HG03280 (cell line): ENCODE measurements around the gene RING1.

Experiments used
- ATAC-seq: cut with Tn5 transposase; IDR thresholded peaks from one replicate; pipeline ENCODE4 v1.9.1; 2021; ENCODE audit warnings: mild to moderate bottlenecking, moderate library complexity; ENCODE audit not compliant: unreplicated experiment

RING1 gene

DNA sequence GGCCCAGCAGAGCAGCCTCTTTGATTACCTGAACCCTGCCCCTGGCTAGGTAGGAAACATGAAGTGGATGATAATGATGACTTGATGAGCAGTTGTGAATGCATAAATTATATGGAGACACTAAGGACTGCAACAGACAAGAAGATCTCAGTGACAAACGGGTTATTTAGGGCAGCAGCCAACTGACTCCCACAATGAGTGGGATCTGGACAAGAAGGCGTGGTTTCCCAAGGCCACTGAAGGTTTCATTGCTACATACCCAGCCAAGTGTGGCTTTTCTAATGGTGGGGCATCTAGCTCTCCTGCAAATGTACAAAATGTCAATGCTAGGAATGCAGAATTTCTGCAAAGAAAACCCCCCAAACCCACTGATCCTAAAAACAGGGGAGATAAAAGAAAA is 29.4 kb downstream of the RING1 start:
- ATAC-seq: no peak

DNA sequence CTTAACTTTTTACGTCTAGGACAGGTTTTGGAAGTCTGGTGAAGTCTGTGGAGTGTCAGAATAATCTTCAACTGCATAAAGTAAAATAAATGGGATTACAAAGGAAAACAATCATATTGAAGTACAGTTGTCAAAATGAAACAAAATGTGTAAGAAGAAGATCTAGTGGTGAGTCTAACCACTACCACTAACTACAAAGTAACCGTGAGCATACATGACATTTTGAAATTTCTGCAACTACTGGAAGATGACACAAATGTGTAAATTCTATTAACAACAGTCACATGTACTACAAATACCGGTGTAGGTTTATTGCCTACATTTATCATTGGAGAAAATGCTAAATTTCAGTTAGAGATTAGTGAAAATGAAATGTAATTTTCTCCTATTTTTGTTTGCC is 33.7 kb downstream of the RING1 start:
- ATAC-seq: no peak

GRCh38 chr6:33243476-33243875 is 35.2 kb downstream of the RING1 start:
- no peak for ATAC-seq

GRCh38 chr6:33247977-33248642 is 39.8 kb downstream of the RING1 start:
- peak; percentile 30 for ATAC-seq

GRCh38 chr6:33248643-33248931 is 40.3 kb downstream of the RING1 start:
- no peak for ATAC-seq

- ATAC-seq: peak; percentile 85
Observed at GRCh38 chr6:33248932-33249731, 40.8 kb downstream of the RING1 start.

- no peak for ATAC-seq
Observed at GRCh38 chr6:33249732-33250630, 41.7 kb downstream of the RING1 start.

DNA sequence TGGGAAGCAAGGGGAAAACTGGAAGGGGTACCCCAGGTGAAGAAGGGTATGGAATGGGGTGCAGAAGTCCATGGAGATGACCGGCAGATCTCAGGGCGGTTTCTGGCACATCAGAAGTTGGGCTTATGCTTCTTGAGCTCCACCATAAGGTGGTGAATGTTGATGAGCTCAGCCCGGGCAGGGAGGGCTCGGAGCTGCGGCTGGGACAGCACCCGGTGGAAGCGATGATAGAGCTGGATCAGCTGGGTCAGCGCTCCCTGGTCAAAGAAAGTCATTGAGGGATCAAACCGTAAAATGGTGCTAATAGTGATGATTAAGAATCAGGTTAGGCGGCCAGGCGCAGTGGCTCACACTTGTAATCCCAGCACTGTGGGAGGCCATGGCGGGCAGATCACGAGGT is 42.4 kb downstream of the RING1 start:
- no peak for ATAC-seq

DNA sequence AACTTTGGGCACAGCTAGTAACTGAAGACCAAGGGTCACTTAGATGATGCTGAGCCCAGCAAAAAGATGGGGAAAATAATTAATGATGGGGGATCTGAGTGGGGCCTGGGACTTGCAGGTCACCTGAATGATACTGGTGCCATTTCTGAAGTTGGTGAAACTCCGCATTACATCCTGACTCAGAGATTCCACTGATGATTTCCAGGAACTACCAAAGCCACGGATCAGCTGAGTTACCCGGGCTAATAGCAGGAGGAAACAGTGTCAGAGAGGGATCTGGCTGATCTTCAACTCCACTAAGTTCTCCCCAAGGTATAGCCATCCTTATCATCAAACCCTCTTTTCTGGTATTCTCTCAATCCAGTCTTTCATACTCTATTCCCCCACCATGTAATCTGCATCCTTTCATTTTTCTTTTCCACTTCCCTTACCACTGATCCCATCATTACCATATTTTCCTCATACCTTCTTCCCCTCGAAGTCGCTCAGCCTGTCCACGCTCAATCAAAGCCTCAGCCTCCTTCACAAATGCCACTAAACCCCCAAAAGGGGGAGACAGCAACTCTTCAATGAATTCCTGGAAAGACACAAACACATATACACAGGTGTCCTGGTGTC is 43.2 kb downstream of the RING1 start:
- no peak for ATAC-seq

DNA sequence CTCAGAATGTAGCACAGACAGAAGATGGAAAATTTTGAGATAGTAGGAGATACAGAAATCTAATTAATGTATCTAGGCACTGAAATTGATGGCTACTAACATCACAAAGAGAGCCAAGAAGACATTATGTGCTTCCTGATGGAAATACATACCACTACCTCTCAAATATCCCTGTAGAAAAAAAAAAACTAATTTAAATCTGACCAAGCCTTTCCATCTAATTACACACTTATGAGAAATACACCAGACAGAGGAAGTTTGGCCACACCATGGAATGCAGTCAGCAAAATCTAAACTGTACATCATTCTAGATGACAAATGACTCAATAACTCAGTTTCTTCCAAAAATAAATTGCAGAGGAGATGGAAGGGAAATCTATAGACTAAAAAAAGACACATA is 44.5 kb downstream of the RING1 start:
- no peak for ATAC-seq

GRCh38 chr6:33254591-33254990 is 46.3 kb downstream of the RING1 start:
- ATAC-seq: no peak

DNA sequence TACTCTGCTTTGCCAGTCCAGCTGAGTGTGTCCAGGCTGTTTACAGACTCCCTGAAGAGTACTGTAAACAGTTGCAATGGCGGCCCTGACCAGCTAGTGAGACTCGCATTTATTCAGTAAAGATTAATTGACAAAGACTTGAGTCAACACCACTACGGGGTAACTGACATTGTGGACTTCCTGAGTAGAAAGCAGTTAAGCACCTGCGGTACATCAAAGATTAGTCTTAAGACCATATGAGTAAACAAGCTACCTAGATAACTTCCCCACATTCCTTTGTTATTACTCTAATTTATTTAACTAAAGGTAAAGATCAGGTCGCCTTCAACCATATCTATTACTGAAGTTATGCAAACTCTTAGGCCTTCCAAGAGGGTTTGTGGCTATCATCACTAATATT is 50.7 kb downstream of the RING1 start:
- ATAC-seq: no peak
